Endothelial cell (in vitro differentiated cells): ENCODE measurements around the gene NDUFAF3. TPM values are rescaled to one million over a fixed set of nuclear protein-coding genes. Genes with fewer than 3 reads are reported as not detected.

Experiments
- DNase-seq: peaks from one replicate; pipeline ENCODE4 v3.0.0; 2021; ENCODE audit warnings: low spot score
- H3K27ac Mint-ChIP-seq: one replicate; pipeline ENCODE4 v1.8.0; 2021; ENCODE audit warnings: mixed read lengths, inconsistent platforms; ENCODE audit not compliant: unreplicated experiment
- H3K27me3 Mint-ChIP-seq: one replicate; pipeline ENCODE4 v1.8.0; 2021; ENCODE audit warnings: mild to moderate bottlenecking, moderate library complexity, mixed read lengths, inconsistent platforms; ENCODE audit not compliant: unreplicated experiment
- H3K36me3 Mint-ChIP-seq: one replicate; pipeline ENCODE4 v1.8.0; 2021; ENCODE audit warnings: mild to moderate bottlenecking, low read depth, mixed read lengths, inconsistent platforms; ENCODE audit not compliant: unreplicated experiment
- H3K4me1 Mint-ChIP-seq: one replicate; pipeline ENCODE4 v1.8.0; 2021; ENCODE audit warnings: mild to moderate bottlenecking, mixed read lengths, inconsistent platforms; ENCODE audit not compliant: unreplicated experiment
- H3K4me3 Mint-ChIP-seq: one replicate; pipeline ENCODE4 v1.8.0; 2021; ENCODE audit warnings: mild to moderate bottlenecking, mixed read lengths, inconsistent platforms; ENCODE audit not compliant: unreplicated experiment
- H3K9me3 Mint-ChIP-seq: one replicate; pipeline ENCODE4 v1.8.0; 2021; ENCODE audit warnings: mixed read lengths, inconsistent platforms; ENCODE audit not compliant: unreplicated experiment
- total RNA-seq: library from RNA; stranded (reverse); fragmentation: NEBNext Ultra II Directional; extraction: Animal tissue kit (Norgen Biotek cat#: 25700); gene quantifications from one replicate; pipeline ENCODE4 v1.2.1, GENCODE V29; 2021; ENCODE audit not compliant: unreplicated experiment
- TF ChIP-seq, protein P1 (sequence below): fragments of 200-600 bp; sonication (generic); IDR thresholded peaks from one replicate; pipeline ENCODE4 v1.5.0; 2021; ENCODE audit warnings: antibody characterized with exemption; ENCODE audit not compliant: unreplicated experiment

NDUFAF3 gene
- total RNA-seq, 1 donor from 2014 or later = 32.3 TPM

- peak within 1 kb of the TSS; percentile 93 for H3K4me3 Mint-ChIP-seq
- peak; percentile 54 for DNase-seq
- TF ChIP-seq, protein P1, sequence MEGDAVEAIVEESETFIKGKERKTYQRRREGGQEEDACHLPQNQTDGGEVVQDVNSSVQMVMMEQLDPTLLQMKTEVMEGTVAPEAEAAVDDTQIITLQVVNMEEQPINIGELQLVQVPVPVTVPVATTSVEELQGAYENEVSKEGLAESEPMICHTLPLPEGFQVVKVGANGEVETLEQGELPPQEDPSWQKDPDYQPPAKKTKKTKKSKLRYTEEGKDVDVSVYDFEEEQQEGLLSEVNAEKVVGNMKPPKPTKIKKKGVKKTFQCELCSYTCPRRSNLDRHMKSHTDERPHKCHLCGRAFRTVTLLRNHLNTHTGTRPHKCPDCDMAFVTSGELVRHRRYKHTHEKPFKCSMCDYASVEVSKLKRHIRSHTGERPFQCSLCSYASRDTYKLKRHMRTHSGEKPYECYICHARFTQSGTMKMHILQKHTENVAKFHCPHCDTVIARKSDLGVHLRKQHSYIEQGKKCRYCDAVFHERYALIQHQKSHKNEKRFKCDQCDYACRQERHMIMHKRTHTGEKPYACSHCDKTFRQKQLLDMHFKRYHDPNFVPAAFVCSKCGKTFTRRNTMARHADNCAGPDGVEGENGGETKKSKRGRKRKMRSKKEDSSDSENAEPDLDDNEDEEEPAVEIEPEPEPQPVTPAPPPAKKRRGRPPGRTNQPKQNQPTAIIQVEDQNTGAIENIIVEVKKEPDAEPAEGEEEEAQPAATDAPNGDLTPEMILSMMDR = no peak
- H3K27ac Mint-ChIP-seq = peak within 1 kb of the TSS; percentile 67
- no peaks in the 10 kb centered on the region for H3K9me3 Mint-ChIP-seq
- H3K36me3 Mint-ChIP-seq = peaks cover 17% of the 10 kb centered on the region
- peaks cover 37% of the 10 kb centered on the region for H3K27me3 Mint-ChIP-seq
- peaks cover 17% of the 10 kb centered on the region for H3K4me1 Mint-ChIP-seq
Measured at GRCh38 chr3:49017971-49018706, 3.8 kb upstream of the NDUFAF3 start, which contains the start of gene DALRD3. TSS of gene DALRD3 (minus strand) at chr3:49018580. CDS start at chr3:49018564, 16 bp downstream.

GRCh38 chr3:49018707-49019006 lies 3.3 kb upstream of the NDUFAF3 start:
- Mint-ChIP-seq H3K4me1 (peaks cover 18% of the 10 kb centered on the region), H3K27me3 (peaks cover 36% of the 10 kb centered on the region), H3K36me3 (peaks cover 20% of the 10 kb centered on the region), H3K27ac (peak overlapping the region; percentile 67), H3K4me3 (peak overlapping the region; percentile 93), H3K9me3 (no peaks in the 10 kb centered on the region)
- no peak for DNase-seq
- TF ChIP-seq, protein P1 = no peak

DNA sequence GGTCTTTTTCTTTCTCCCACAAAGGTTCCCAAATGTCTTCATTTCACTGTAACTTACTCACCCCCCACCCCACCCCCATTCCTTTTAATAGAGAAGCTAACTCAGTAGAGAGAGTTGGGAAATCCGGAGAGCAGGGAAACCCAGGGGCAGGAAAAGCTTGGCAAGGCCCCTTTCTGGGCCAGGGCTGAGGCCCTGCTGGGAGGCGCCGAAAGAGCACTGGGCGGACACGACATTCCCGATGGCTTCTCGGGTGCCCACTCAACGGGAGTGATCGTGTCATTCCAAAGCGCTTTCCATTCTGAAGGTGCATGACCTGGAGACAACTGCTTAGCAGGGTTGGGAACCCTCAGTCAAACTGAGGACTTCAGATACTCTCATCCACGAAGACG lies 2.0 kb upstream of the NDUFAF3 start:
- H3K4me1 Mint-ChIP-seq = peaks cover 18% of the 10 kb centered on the region
- peaks cover 27% of the 10 kb centered on the region for H3K36me3 Mint-ChIP-seq
- H3K9me3 Mint-ChIP-seq = no peaks in the 10 kb centered on the region
- TF ChIP-seq, protein P1 = no peak
- peak overlapping the region; percentile 96 for H3K4me3 Mint-ChIP-seq
- DNase-seq = no peak
- H3K27me3 Mint-ChIP-seq = peaks cover 31% of the 10 kb centered on the region
- peak overlapping the region; percentile 42 for H3K27ac Mint-ChIP-seq

GRCh38 chr3:49020330-49021212 lies 1.4 kb upstream of the NDUFAF3 start:
- Mint-ChIP-seq H3K9me3 (no peaks in the 10 kb centered on the region), H3K4me3 (peak overlapping the region; percentile 96), H3K4me1 (peaks cover 18% of the 10 kb centered on the region), H3K36me3 (peaks cover 26% of the 10 kb centered on the region), H3K27ac (peak overlapping the region; percentile 42), H3K27me3 (peaks cover 25% of the 10 kb centered on the region)
- DNase-seq = peak; percentile 42
- TF ChIP-seq, protein P1 = no peak
